HEK293 (cell line): ENCODE measurements around the gene LIMK2.
A peak's percentile ranks its signal among the peaks of the same experiment; 100 is the strongest.

Source experiments
- CTCF ChIA-PET: fragments of 350-600 bp; formaldehyde crosslinking; extraction: SDS; loops from one replicate; lab custom pipeline; 2021; ENCODE audit warnings: antibody characterized with exemption; lab: Yijun Ruan, JAX
- POLR2A ChIA-PET: fragments of 300-600 bp; formaldehyde crosslinking; extraction: SDS; loops from one replicate; lab custom pipeline; 2020; ENCODE audit warnings: antibody characterized with exemption, inconsistent platforms; lab: Yijun Ruan, JAX
- H3K27ac ChIP-seq: fragments of 200-500 bp; sonication (Bioruptor generic); 2 replicates; pipeline ENCODE4 v1.5.1; 2014; ENCODE audit warnings: low read depth, low read length, control low read depth, inconsistent platforms; ENCODE audit errors: extremely low read depth
- H3K36me3 ChIP-seq, 2 experiments: fragments of 200-500 bp in 1 of 2; sonication (Bioruptor generic) in 1 of 2; 1 replicate in 1 of 2; 2 replicates in 1 of 2; pipeline ENCODE4 v1.5.1; 2014 to 2017; ENCODE audit warnings: inconsistent platforms in 2 of 2, low read length in 2 of 2; ENCODE audit not compliant: control insufficient read depth in 2 of 2, insufficient read depth in 1 of 2
- H3K4me1 ChIP-seq: fragments of 200-500 bp; sonication (Bioruptor generic); 2 replicates; pipeline ENCODE4 v1.5.1; 2014; ENCODE audit warnings: mild to moderate bottlenecking, low read length, inconsistent platforms; ENCODE audit not compliant: control insufficient read depth, insufficient read depth
- H3K4me3 ChIP-seq: 2 replicates; pipeline ENCODE4 v1.5.1; 2011; ENCODE audit warnings: low read depth, mild to moderate bottlenecking, control low read depth, low read length, moderate library complexity
- H3K9me3 ChIP-seq: fragments of 200-500 bp; sonication (Bioruptor generic); 2 replicates; pipeline ENCODE4 v1.5.1; 2014; ENCODE audit warnings: low read depth, low read length, inconsistent platforms; ENCODE audit not compliant: control insufficient read depth, insufficient read depth
- GLIS1 ChIP-seq: fragments of 450-650 bp; formaldehyde crosslinking; IDR thresholded peaks from 2 replicates; pipeline ENCODE4 v1.5.1; 2016; ENCODE audit warnings: missing biosample characterization, missing genetic modification characterization
- KLF1 ChIP-seq: fragments of 450-650 bp; formaldehyde crosslinking; IDR thresholded peaks from 2 replicates; pipeline ENCODE4 v1.5.1; 2016; ENCODE audit warnings: missing biosample characterization, missing genetic modification characterization
- KLF9 ChIP-seq: fragments of 450-650 bp; formaldehyde crosslinking; IDR thresholded peaks from 2 replicates; pipeline ENCODE4 v1.5.1; 2016; ENCODE audit warnings: missing biosample characterization, missing genetic modification characterization, low read depth
- SP3 ChIP-seq: fragments of 450-650 bp; formaldehyde crosslinking; IDR thresholded peaks from 2 replicates; pipeline ENCODE4 v1.5.1; 2016; ENCODE audit warnings: missing biosample characterization, missing genetic modification characterization
- ZFP41 ChIP-seq: fragments of 450-650 bp; formaldehyde crosslinking; IDR thresholded peaks from 2 replicates; pipeline ENCODE4 v1.5.1; 2016; ENCODE audit warnings: missing biosample characterization, missing genetic modification characterization, borderline replicate concordance
- ZIC2 ChIP-seq: fragments of 450-650 bp; formaldehyde crosslinking; IDR thresholded peaks from 2 replicates; pipeline ENCODE4 v1.5.1; 2016; ENCODE audit warnings: missing biosample characterization, missing genetic modification characterization
- ZNF133 ChIP-seq: fragments of 450-650 bp; formaldehyde crosslinking; IDR thresholded peaks from 2 replicates; pipeline ENCODE4 v1.5.1; 2016; ENCODE audit warnings: missing biosample characterization, missing genetic modification characterization
- ZNF211 ChIP-seq: fragments of 450-650 bp; formaldehyde crosslinking; IDR thresholded peaks from 2 replicates; pipeline ENCODE4 v1.5.1; 2016; ENCODE audit warnings: low read depth, missing biosample characterization, missing genetic modification characterization
- ZNF292 ChIP-seq: fragments of 450-650 bp; formaldehyde crosslinking; IDR thresholded peaks from 2 replicates; pipeline ENCODE4 v1.5.1; 2016; ENCODE audit warnings: low read depth, missing biosample characterization, missing genetic modification characterization, borderline replicate concordance
- ZNF600 ChIP-seq: fragments of 450-650 bp; formaldehyde crosslinking; IDR thresholded peaks from 2 replicates; pipeline ENCODE4 v1.5.1; 2016; ENCODE audit warnings: missing biosample characterization, missing genetic modification characterization
- ZNF654 ChIP-seq: fragments of 450-650 bp; formaldehyde crosslinking; IDR thresholded peaks from 2 replicates; pipeline ENCODE4 v1.5.1; 2016; ENCODE audit warnings: low read depth, missing biosample characterization, missing genetic modification characterization
- ZNF777 ChIP-seq: fragments of 450-650 bp; formaldehyde crosslinking; IDR thresholded peaks from 2 replicates; pipeline ENCODE4 v1.5.1; 2017; ENCODE audit warnings: missing biosample characterization, missing genetic modification characterization, borderline replicate concordance
- ZNF791 ChIP-seq: fragments of 450-650 bp; formaldehyde crosslinking; IDR thresholded peaks from 2 replicates; pipeline ENCODE4 v1.5.1; 2016; ENCODE audit warnings: missing biosample characterization, missing genetic modification characterization
- ZNF830 ChIP-seq: fragments of 450-650 bp; IDR thresholded peaks from 2 replicates; pipeline ENCODE4 v1.5.0; 2018; ENCODE audit warnings: missing biosample characterization, missing genetic modification characterization, low read depth, mild to moderate bottlenecking, moderate library complexity
- TF ChIP-seq, protein P1 (sequence below): fragments of 450-650 bp; formaldehyde crosslinking; conservative IDR thresholded peaks from 2 replicates; pipeline ENCODE4 v1.5.1; 2016; ENCODE audit warnings: low read depth, missing biosample characterization, missing genetic modification characterization
- TF ChIP-seq, protein P2 (sequence below): fragments of 450-650 bp; formaldehyde crosslinking; IDR thresholded peaks from 2 replicates; pipeline ENCODE4 v1.5.1; 2016; ENCODE audit warnings: missing biosample characterization, missing genetic modification characterization
- TF ChIP-seq, protein P3 (sequence below): fragments of 450-650 bp; formaldehyde crosslinking; IDR thresholded peaks from 2 replicates; pipeline ENCODE4 v1.5.1; 2016; ENCODE audit warnings: missing biosample characterization, missing genetic modification characterization

LIMK2 gene

DNA sequence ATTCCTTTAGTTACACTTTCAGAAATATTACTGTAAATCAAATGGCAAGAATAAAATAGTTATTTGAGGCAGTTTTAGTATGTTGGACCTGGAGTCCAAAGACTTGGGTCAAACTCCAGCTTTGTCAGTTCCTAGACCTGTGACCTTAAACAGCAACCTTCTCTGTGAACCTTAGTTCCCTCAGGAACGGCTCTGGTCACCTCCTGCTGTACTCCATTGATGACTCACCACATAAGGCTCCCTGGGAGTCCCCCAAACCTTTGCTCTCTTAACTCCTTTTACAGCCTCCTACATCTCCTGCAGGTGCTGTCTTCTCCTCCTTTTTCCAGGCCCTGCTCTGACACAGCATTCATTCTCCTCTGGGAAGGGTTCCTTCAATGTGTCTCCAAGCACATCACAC lies 29.1 kb downstream of the LIMK2 start:
- Histone ChIP-seq H3K4me3 (no peak overlapping the region), H3K4me1 (no peaks in the 10 kb centered on the region; the same call in 1 of the 2 replicates), H3K9me3 (no peaks in the 10 kb centered on the region), H3K27ac (no peak overlapping the region), H3K36me3 (no peaks in the 10 kb centered on the region; a peak in 1 of 3 replicates)
- TF ChIP-seq ZIC2 (tag by site-specific recombination) (peak; percentile 45), ZNF211 (no peak), ZNF830 (tag by site-specific recombination) (no peak), GLIS1 (tag by site-specific recombination) (peak; percentile 90)
- POLR2A ChIA-PET: no interaction called here
- CTCF ChIA-PET: interaction anchor here (0.8 to 2.1 kb wide), 8 partner anchors 10 to 133 kb away, joined by 3 to 10 read pairs (median 4); partner anchors contain the start of gene SELENOM

DNA sequence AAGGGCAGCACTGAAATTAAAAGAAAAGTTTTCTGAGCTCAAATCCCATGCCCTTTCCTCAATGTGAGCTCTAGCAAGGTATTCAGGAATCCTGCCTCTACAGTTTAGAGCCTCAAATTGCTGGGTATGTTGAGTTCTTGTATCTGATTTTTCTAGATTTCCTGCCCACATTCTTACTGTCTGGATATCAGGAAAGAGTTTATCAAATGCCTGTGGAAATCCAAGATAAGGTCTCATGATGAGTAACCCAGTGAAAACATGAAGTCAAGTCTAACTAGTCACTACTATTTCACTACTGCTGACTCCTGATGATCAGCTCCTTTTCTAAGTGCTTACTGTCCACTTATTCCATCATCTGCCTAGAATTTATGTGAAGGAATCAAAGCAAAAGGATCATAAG lies 29.8 kb downstream of the LIMK2 start:
- no peak overlapping the region for H3K27ac ChIP-seq
- TF ChIP-seq KLF9 (tag by site-specific recombination) (no peak), ZFP41 (tag by site-specific recombination) (no peak), ZNF292 (tag by site-specific recombination) (no peak), ZNF600 (tag by site-specific recombination) (no peak), ZNF654 (tag by site-specific recombination) (no peak), KLF1 (no peak), ZNF791 (no peak), SP3 (tag by site-specific recombination) (no peak), ZNF133 (no peak)
- TF ChIP-seq, protein P1, sequence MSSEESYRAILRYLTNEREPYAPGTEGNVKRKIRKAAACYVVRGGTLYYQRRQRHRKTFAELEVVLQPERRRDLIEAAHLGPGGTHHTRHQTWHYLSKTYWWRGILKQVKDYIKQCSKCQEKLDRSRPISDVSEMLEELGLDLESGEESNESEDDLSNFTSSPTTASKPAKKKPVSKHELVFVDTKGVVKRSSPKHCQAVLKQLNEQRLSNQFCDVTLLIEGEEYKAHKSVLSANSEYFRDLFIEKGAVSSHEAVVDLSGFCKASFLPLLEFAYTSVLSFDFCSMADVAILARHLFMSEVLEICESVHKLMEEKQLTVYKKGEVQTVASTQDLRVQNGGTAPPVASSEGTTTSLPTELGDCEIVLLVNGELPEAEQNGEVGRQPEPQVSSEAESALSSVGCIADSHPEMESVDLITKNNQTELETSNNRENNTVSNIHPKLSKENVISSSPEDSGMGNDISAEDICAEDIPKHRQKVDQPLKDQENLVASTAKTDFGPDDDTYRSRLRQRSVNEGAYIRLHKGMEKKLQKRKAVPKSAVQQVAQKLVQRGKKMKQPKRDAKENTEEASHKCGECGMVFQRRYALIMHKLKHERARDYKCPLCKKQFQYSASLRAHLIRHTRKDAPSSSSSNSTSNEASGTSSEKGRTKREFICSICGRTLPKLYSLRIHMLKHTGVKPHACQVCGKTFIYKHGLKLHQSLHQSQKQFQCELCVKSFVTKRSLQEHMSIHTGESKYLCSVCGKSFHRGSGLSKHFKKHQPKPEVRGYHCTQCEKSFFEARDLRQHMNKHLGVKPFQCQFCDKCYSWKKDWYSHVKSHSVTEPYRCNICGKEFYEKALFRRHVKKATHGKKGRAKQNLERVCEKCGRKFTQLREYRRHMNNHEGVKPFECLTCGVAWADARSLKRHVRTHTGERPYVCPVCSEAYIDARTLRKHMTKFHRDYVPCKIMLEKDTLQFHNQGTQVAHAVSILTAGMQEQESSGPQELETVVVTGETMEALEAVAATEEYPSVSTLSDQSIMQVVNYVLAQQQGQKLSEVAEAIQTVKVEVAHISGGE (tag by site-specific recombination): no peak
- TF ChIP-seq, protein P2, sequence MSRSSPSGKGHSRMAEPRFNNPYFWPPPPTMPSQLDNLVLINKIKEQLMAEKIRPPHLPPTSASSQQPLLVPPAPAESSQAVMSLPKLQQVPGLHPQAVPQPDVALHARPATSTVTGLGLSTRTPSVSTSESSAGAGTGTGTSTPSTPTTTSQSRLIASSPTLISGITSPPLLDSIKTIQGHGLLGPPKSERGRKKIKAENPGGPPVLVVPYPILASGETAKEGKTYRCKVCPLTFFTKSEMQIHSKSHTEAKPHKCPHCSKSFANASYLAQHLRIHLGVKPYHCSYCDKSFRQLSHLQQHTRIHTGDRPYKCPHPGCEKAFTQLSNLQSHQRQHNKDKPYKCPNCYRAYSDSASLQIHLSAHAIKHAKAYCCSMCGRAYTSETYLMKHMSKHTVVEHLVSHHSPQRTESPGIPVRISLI: no peak
- TF ChIP-seq, all 188 proteins: peak for 0
- no peaks in the 10 kb centered on the region for H3K36me3 ChIP-seq
- no peaks in the 10 kb centered on the region; the same call in 1 of the 2 replicates for H3K4me1 ChIP-seq
- no peak overlapping the region for H3K4me3 ChIP-seq
- H3K9me3 ChIP-seq: no peaks in the 10 kb centered on the region
- CTCF ChIA-PET: interaction anchor here (0.7 to 1.9 kb wide), 6 partner anchors 9 to 479 kb away, joined by 3 to 9 read pairs (median 4); no protein-coding TSS in a partner anchor
- POLR2A ChIA-PET: no interaction called here

DNA sequence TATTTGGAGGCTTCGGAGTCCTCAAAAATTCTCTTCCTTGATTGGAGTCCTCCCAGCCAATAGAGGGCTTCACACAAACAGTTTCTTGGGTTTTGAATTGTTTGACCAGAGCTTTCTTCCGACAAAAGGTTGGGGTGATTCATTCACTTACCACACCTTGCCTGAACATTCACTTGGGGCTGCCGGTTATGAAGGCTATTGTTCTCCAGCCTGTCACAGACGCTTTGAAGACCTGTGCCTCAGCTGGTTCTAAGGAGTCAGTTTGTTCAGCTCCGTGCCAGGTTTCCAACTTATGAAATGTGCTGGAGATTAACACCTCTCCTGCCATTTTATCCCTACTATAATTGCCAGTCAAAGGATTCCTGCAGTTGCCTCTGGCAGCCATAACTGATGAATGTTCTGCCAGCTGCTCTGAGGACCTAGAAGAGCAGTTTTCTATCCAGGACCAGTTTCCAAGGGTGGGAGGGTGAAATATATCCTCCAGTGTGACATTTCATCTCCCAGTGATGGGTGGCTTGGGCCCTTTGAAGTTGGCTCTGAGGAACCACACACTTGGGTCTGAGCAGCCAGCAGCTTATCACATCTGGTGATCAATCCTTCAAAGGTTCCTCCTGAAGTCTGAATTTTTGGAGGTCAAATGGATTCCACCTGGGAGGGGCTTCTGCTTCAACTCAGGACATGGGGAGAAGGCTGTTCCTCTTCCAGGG lies 31.4 kb downstream of the LIMK2 start:
- CTCF ChIA-PET: interaction anchor here (0.6 to 2.5 kb wide), 8 partner anchors 11 to 69 kb away, joined by 3 to 14 read pairs (median 4); no protein-coding TSS in a partner anchor

More for the DNA sequence above, 31.4 kb downstream of the LIMK2 start:
- Histone ChIP-seq H3K4me1 (no peaks in the 10 kb centered on the region; the same call in 1 of the 2 replicates), H3K36me3 (no peaks in the 10 kb centered on the region), H3K27ac (no peak overlapping the region), H3K4me3 (no peak overlapping the region), H3K9me3 (no peaks in the 10 kb centered on the region)
- no peak for TF ChIP-seq ZNF777 (tag by site-specific recombination)
- TF ChIP-seq, protein P3, sequence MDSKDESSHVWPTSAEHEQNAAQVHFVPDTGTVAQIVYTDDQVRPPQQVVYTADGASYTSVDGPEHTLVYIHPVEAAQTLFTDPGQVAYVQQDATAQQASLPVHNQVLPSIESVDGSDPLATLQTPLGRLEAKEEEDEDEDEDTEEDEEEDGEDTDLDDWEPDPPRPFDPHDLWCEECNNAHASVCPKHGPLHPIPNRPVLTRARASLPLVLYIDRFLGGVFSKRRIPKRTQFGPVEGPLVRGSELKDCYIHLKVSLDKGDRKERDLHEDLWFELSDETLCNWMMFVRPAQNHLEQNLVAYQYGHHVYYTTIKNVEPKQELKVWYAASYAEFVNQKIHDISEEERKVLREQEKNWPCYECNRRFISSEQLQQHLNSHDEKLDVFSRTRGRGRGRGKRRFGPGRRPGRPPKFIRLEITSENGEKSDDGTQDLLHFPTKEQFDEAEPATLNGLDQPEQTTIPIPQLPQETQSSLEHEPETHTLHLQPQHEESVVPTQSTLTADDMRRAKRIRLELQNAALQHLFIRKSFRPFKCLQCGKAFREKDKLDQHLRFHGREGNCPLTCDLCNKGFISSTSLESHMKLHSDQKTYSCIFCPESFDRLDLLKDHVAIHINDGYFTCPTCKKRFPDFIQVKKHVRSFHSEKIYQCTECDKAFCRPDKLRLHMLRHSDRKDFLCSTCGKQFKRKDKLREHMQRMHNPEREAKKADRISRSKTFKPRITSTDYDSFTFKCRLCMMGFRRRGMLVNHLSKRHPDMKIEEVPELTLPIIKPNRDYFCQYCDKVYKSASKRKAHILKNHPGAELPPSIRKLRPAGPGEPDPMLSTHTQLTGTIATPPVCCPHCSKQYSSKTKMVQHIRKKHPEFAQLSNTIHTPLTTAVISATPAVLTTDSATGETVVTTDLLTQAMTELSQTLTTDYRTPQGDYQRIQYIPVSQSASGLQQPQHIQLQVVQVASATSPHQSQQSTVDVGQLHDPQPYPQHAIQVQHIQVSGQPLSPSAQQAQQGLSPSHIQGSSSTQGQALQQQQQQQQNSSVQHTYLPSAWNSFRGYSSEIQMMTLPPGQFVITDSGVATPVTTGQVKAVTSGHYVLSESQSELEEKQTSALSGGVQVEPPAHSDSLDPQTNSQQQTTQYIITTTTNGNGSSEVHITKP (tag by site-specific recombination): peak; percentile 61
- POLR2A ChIA-PET: interaction anchor here (0.7 to 1.6 kb wide), 3 partner anchors 10 to 48 kb away, joined by 3 to 7 read pairs (median 4); partner anchors contain the start of gene PIK3IP1
